ENCODE results near the gene ZNF180.
"Not testable (repeated sequence)": the region's sequence is repeated elsewhere in the genome, so short reads cannot be mapped to it uniquely, and the experiment has no call there.

ZNF180 gene

GRCh38 chr19:44498988-44499387 is 1.3 kb downstream of the ZNF180 start:
- DNase-seq (ENCODE audit: low read depth in 2 of 2, low spot score in 1 of 2) = no peak

- no peak for DNase-seq (ENCODE audit: low read depth in 2 of 2, low spot score in 1 of 2)
These were observed 3.6 kb downstream of the ZNF180 start for GRCh38 chr19:44496711-44497110.

- DNase-seq (ENCODE audit: low read depth in 2 of 2, low spot score in 1 of 2) = no peak
These were observed 23.5 kb downstream of the ZNF180 start for GRCh38 chr19:44476559-44477408.

GRCh38 chr19:44468730-44469129 is 31.6 kb downstream of the ZNF180 start:
- not testable (repeated sequence) for DNase-seq (ENCODE audit: low read depth in 2 of 2, low spot score in 1 of 2)

- not testable (repeated sequence) for DNase-seq (ENCODE audit: low read depth in 2 of 2, low spot score in 1 of 2)
These were observed 37.6 kb downstream of the ZNF180 start for GRCh38 chr19:44462600-44463286.

GRCh38 chr19:44456016-44456415 is 44.3 kb downstream of the ZNF180 start:
- not testable (repeated sequence) for DNase-seq (ENCODE audit: low read depth in 2 of 2, low spot score in 1 of 2)

- no peak for DNase-seq (ENCODE audit: low read depth in 2 of 2, low spot score in 1 of 2)
These were observed 45.2 kb downstream of the ZNF180 start for GRCh38 chr19:44455100-44455499.

GRCh38 chr19:44452367-44452766 is 48.0 kb downstream of the ZNF180 start:
- no peak for DNase-seq (ENCODE audit: low read depth in 2 of 2, low spot score in 1 of 2)

- DNase-seq (ENCODE audit: low read depth in 2 of 2, low spot score in 1 of 2) = no peak
These were observed 48.6 kb downstream of the ZNF180 start for GRCh38 chr19:44451687-44452086.

- peak; percentile 28 to 34 for DNase-seq (ENCODE audit: low read depth in 2 of 2, low spot score in 1 of 2)
These were observed 52.2 kb downstream of the ZNF180 start, which contains the start of gene ZNF229 for GRCh38 chr19:44447916-44448674. Gene ZNF229, minus strand, starts transcription at chr19:44448472. Its CDS starts 5,625 bp downstream, at chr19:44442847.

- no peak for DNase-seq (ENCODE audit: low read depth in 2 of 2, low spot score in 1 of 2)
These were observed 61.9 kb downstream of the ZNF180 start for GRCh38 chr19:44438441-44438840.

- no peak for DNase-seq (ENCODE audit: low read depth in 2 of 2, low spot score in 1 of 2)
These were observed 64.9 kb downstream of the ZNF180 start for GRCh38 chr19:44435441-44435840.

GRCh38 chr19:44430956-44431355 is 69.4 kb downstream of the ZNF180 start:
- DNase-seq (ENCODE audit: low read depth in 2 of 2, low spot score in 1 of 2) = no peak

Data from stimulated activated CD8-positive, alpha-beta memory T cell treated with anti-CD3 and anti-CD28 coated beads, Interleukin-4, amount 100 ng/mL, for 4 hours (primary cell).